ENCODE measurements around the gene CDH12.

DNA sequence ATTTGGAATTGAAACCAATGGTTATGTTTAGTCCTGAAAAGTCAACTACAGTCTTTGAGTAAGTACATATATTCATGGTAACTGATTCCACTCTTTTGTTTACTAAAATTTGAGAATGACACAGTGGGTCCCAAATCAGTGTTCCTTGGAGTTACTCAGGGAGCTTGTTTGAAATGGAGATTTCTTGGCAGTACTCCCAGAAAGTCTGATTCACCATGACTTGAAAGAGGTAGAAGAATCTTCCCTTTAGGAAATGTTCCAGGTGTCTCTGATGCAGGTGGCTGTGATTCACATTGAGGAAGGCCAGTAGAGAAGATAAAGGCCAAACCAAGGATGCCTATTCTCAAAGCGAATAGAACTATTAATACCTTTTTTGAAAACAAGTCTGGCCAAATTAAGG, 1078.3 kb downstream of the CDH12 start:
- TF ChIP-seq, protein P1, sequence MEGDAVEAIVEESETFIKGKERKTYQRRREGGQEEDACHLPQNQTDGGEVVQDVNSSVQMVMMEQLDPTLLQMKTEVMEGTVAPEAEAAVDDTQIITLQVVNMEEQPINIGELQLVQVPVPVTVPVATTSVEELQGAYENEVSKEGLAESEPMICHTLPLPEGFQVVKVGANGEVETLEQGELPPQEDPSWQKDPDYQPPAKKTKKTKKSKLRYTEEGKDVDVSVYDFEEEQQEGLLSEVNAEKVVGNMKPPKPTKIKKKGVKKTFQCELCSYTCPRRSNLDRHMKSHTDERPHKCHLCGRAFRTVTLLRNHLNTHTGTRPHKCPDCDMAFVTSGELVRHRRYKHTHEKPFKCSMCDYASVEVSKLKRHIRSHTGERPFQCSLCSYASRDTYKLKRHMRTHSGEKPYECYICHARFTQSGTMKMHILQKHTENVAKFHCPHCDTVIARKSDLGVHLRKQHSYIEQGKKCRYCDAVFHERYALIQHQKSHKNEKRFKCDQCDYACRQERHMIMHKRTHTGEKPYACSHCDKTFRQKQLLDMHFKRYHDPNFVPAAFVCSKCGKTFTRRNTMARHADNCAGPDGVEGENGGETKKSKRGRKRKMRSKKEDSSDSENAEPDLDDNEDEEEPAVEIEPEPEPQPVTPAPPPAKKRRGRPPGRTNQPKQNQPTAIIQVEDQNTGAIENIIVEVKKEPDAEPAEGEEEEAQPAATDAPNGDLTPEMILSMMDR (IDR thresholded peaks at IDR 0.05) = no peak
- TF ChIP-seq POLR2A (IDR thresholded peaks at IDR 0.05) (no peak), POLR2AphosphoS5 (IDR thresholded peaks at IDR 0.05) (no peak)
